HG02623 (cell line): ENCODE results near the gene ASH1L.
"Not testable (repeated sequence)": the region's sequence is repeated elsewhere in the genome, so short reads cannot be mapped to it uniquely, and the experiment has no call there.

Source experiments
- ATAC-seq: cut with Tn5 transposase; IDR thresholded peaks from one replicate; pipeline ENCODE4 v1.9.1; 2021; ENCODE audit warnings: moderate library complexity; ENCODE audit not compliant: unreplicated experiment

The ASH1L gene

DNA sequence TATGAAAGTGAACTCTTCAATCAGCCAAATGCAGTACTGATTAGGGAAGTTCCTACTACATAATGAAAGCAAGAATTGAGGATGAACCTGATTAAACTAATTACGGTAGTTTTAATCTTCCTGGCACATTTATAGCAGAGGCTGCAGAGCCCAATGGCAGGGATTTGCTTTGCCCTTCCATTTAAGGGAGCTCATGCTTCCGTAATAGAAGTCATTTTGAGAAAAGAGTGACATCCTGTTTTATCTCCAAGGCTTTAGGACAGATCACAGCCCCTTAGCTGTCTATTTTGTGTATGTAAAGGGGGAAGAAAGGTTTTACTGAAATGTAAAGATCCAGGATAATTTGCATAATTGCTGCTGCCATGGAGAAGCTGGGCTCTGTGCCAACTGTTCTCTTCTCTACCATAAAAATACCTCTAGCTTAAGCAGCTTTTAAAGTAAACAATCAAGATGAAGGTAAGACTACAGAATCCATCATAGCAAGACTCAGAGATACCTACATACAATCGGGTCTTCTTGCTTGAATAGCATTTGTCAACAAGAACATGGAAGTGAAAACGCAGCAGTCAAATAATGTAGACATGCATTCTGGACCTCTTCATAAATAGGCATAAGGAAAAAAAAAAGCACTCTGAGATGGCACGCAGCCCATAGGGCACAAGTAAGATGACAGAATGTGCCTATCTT, 62.5 kb downstream of the ASH1L start:
- ATAC-seq: no peak

GRCh38 chr1:155499263-155499662, 63.3 kb downstream of the ASH1L start:
- ATAC-seq: no peak

- ATAC-seq: not testable (repeated sequence)
These were observed 69.0 kb downstream of the ASH1L start for GRCh38 chr1:155493595-155493994.

DNA sequence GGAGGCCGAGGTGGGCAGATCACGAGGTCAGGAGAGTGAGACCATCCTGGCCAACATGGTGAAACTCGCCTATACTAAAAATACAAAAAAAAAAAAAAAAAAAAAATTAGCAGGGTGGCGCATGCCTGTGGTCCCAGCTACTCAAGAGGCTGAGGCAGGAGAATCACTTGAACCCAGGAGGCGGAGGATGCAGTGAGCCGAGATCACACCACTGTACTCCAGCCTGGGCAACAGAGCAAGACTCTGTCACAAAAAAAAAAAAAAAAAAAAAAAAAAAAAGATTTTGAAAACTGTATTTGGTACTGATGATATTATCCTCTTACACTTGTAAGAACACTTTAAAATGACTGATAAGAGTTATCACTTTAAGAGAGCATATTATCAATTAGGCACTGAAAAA, 74.2 kb downstream of the ASH1L start:
- not testable (repeated sequence) for ATAC-seq

- ATAC-seq: no peak
These were observed 75.1 kb downstream of the ASH1L start for GRCh38 chr1:155487541-155487940.

- not testable (repeated sequence) for ATAC-seq
These were observed 75.7 kb downstream of the ASH1L start for GRCh38 chr1:155486952-155487351.

GRCh38 chr1:155485945-155486344, 76.7 kb downstream of the ASH1L start:
- no peak for ATAC-seq

- ATAC-seq: no peak
These were observed 77.4 kb downstream of the ASH1L start for GRCh38 chr1:155485222-155485621.

DNA sequence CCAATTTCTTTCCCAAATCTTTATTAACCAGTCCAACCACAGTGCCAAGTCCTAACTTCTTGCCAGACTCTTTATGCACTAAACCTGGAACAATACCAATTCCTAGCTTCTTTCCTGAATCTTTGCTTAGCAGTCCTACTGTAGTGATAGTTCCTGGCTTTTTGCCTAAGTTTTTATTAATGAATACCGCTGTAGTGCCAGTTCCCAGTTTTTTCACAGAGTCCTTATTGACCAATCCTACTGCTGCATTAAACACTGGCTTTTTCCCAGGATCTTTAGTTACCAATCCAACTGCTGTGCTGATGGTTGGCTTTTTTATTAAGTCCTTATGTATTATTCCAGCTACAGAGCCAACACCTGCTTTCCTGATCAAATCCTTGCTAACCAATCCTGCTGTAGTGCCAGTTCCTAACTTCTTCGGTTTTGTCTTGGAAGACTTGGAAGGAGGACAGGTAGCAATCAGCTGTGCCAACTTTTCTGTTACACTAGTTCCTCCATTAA, 80.8 kb downstream of the ASH1L start:
- ATAC-seq: no peak

DNA sequence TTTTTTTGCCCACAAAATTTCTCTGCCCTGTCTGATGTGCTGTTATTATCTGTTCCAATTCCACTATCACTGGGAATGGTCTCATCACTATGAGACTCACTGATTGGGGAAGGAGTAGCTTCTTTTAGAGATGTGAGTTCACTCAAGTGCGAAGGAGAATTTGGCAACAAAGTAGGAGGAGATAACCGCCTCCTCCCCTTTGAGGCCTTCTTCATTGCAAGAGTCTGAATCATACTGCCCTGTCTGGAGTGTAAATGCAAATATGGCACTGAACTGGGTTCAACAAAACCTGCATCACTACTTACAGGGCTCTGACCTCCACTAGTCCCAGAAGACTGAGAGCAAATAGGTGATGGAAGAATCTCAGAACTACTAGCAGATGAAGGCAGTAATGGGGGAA, 83.4 kb downstream of the ASH1L start:
- no peak for ATAC-seq

- no peak for ATAC-seq
These were observed 84.2 kb downstream of the ASH1L start for GRCh38 chr1:155478270-155478852.

DNA sequence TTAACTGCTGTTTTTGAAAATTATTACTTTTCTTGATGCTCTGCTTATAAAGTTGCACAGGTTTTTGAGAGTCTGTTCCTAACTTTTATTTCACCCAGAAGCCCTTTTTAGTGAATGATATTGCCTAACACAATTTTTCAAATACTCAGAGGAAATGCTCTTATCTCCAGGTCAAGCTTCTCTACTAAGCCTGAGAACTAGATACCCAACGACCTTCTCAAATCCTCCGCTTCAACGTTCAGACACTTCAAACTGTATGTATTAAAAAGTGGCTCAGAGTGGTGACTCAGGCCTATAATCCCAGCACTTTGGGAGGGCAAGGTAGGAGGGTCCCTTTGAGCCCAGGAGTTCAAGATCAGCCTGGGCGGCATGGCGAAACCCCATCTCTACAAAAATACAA, 88.5 kb downstream of the ASH1L start:
- ATAC-seq: no peak

DNA sequence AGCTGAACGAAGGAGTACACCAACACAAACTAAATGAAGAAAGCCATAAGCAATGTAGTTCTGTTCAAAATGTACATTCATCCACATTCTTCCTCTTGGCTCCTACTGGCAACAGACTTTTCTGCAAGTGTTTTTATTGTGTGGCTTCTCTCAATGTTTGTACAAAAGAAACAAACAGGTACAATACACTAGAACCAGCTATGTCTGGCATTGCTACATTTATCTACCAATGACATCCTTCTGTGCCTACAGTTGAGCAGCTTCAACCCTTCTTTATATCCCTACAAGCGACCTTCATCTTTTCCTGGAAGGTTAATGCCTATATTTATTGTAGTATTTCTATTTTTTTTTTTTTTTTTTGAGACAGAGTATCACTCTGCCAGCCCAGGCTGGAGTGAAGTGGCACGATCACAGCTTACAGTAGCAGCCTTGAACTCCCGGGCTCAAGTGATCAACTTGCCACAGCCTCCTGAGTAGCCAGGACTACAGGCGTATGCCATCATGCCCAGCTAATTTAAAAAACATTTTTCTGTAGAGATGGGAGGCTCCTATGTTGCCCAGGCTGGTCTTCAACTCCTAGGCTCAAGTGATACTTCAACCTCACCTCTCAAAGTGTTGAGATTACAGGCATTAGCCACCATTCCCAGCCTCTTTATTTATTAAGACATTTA, 89.3 kb downstream of the ASH1L start:
- no peak for ATAC-seq

GRCh38 chr1:155472491-155473083, 90.0 kb downstream of the ASH1L start:
- ATAC-seq: no peak

DNA sequence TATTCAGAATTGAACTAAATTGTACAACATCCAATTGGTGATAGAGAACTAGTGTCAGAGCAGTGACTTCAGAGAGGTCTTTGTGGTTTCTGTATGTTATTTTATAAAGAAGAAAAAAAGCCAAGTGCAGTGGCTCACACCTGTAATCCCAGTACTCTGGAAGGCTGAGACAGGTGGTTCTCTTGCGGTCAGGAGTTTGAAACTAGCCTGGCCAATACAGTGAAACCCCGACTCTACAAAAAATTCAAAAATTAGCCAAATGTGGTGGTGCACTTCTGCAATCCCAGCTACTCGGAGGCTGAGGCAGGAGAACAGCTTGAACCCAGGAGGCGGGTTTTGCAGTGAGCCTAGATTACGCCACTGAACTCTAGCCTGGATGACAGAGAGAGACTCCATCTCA, 90.7 kb downstream of the ASH1L start:
- ATAC-seq: no peak

GRCh38 chr1:155471026-155471425, 91.6 kb downstream of the ASH1L start:
- ATAC-seq: no peak

DNA sequence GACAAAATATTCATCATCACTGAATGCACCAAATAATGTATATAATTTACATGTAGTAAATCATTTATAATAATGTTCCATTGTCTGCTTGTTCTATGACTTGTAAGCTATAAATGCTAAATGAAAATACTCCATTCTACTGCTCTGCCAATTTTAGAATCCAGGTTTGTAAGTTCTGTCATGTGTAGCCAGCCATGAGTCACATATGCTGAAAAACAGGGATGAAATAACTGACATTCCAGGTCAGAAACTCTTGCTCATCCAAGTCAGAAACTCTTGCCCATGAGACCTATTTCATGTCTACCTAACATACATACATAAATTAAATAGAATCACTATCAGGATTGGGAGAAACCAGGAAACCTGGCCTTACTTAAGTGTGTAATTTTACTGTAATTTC, 95.6 kb downstream of the ASH1L start:
- ATAC-seq: no peak

- ATAC-seq: no peak
These were observed 96.0 kb downstream of the ASH1L start for GRCh38 chr1:155466617-155466972.

DNA sequence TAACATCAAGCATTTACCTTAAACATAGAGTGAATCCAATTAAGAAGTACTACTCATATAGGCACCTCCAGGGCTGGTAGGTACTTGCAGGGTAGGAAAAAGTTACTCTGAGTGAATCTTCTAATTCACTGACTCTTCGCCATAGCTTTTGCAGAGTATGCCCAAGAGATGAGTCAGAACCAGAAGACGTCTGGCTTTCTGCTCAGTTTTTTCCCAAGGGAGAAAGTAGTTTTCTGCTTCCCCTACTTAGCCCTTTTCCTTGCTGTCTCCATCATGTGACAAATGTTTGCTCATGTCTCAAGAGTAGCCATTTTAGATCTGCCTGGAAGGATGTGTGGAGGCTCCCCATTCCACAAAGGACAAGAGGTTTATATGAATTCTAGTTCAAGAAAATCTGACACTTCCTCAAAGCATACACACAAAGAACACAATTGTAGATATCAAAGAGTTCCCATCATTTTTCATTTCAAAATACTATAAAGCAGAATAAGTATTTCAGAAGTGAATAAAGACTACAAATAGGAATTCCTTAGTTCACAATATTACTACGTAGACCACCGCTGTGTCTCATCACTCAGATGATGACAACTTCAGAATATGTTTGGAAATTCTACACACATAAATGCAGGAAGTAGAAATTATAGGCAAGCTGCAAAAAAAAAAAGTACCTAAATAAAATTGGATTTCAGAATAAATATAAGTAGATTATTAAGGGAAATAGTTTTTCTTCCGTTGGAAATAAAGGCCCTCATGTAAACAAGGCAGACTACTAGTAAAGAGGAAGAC, 98.5 kb downstream of the ASH1L start:
- ATAC-seq: no peak

DNA sequence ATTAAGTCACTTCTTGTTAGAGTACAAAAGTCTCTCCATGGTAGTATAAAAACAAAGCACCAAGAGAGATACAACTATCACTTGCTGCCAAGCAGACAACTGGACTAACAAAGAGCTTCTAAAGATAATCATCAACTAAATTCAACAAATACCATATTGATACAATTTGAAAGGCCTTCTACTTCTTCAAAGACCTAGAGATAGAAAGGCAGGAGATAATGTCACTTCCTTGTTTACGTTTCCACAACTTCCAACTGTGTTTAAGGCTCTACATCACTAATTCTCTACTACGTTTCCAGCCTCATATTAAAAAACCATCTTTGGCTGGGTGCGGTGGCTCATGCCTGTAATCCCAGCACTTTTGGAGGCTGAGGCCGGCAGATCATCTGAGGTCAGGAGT, 104.5 kb downstream of the ASH1L start:
- ATAC-seq: no peak

DNA sequence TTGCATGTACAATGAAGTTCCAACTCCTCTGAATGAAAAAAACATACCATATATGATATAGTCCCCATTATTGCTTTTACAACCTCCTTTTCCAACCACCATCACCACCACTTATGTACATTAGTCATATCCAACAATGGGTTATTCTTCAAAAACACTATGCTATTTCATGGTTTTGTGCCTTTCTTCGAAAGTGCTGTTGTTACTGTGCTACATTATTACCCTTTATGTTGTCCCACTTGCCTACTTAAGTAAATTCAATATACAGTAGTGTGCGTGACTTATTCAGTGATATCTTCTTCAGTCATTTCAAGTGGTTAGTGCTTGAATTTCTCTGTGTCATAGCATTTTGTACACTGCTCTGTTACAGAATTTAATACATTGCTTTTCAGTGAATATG, 105.3 kb downstream of the ASH1L start:
- no peak for ATAC-seq
